ENCODE measurements around the gene GNB1L.
A peak's percentile ranks its signal among the peaks of the same experiment; 100 is the strongest.

Gene GNB1L

GRCh38 chr22:19825904-19826618 lies 28.6 kb downstream of the GNB1L start:
- H3K14ac ChIP-seq (ENCODE audit: low read length) = no peak overlapping the region
- H2AK5ac ChIP-seq (ENCODE audit: low read depth, low read length) = no peak overlapping the region
- no peak overlapping the region for H3K4ac ChIP-seq (ENCODE audit: low read length)
- no peak overlapping the region for H3K18ac ChIP-seq (ENCODE audit: low read length)
- peaks cover 0 to 4% of the 10 kb centered on the region in 2 donors for H3K9me3 ChIP-seq (replicated peaks in 1 of 2; ENCODE audit: control insufficient read depth in 2 of 2, insufficient read depth in 1 of 2, low read depth in 1 of 2, low read length in 2 of 2)
- peaks cover 0 to 2% of the 10 kb centered on the region in 2 donors for H3K36me3 ChIP-seq (replicated peaks in 1 of 2; ENCODE audit: control insufficient read depth in 2 of 2, insufficient read depth in 2 of 2, low read length in 2 of 2)
- no peak for DNase-seq (ENCODE audit: low spot score)
- no peak overlapping the region for H2BK15ac ChIP-seq (ENCODE audit: low read length)
- WGBS, 2 donors (ENCODE audit: extremely low coverage in 2 of 2, insufficient read length in 2 of 2, insufficient replicate concordance in 1 of 2) = no CpG with 5 or more reads among the region's 7 CpGs
- H3K79me1 ChIP-seq (ENCODE audit: low read depth, low read length) = peaks cover 8% of the 10 kb centered on the region
- H3K4me2 ChIP-seq (ENCODE audit: insufficient read depth, low read length, poor library complexity, severe bottlenecking) = no peak overlapping the region
- no peak overlapping the region for H2BK12ac ChIP-seq (ENCODE audit: low read length)
- H2BK120ac ChIP-seq (ENCODE audit: low read depth, low read length) = no peak overlapping the region
- no peak overlapping the region for H4K91ac ChIP-seq (ENCODE audit: low read depth, low read length, poor library complexity)
- no peak overlapping the region for H3K23ac ChIP-seq (ENCODE audit: low read depth, low read length, poor library complexity)
- peaks cover 0 to 4% of the 10 kb centered on the region in 2 donors for H3K4me1 ChIP-seq (ENCODE audit: control insufficient read depth in 2 of 2, insufficient read depth in 1 of 2, low read depth in 1 of 2, low read length in 2 of 2)
- no peak overlapping the region for H3K27ac ChIP-seq (replicated peaks; ENCODE audit: low read length)
- H3K9ac ChIP-seq (ENCODE audit: low read depth, low read length, poor library complexity) = no peak overlapping the region
- H4K8ac ChIP-seq (ENCODE audit: low read depth, low read length) = no peak overlapping the region
- no peak overlapping the region for H2BK5ac ChIP-seq (ENCODE audit: low read length)
- no peak overlapping the region for H2AFZ ChIP-seq (ENCODE audit: low read length)
- no peaks in the 10 kb centered on the region for H3K27me3 ChIP-seq (ENCODE audit: control insufficient read depth in 3 of 3, insufficient read depth in 3 of 3, low read depth in 1 of 3, low read length in 3 of 3)
- H3K4me3 ChIP-seq (ENCODE audit: low read length in 2 of 2) = no peak overlapping the region

GRCh38 chr22:19824926-19825339 lies 29.7 kb downstream of the GNB1L start:
- Histone ChIP-seq H2AFZ (ENCODE audit: low read length) (no peak overlapping the region), H4K8ac (ENCODE audit: low read depth, low read length) (no peak overlapping the region), H3K79me1 (ENCODE audit: low read depth, low read length) (peaks cover 11% of the 10 kb centered on the region), H3K27ac (replicated peaks; ENCODE audit: low read length) (no peak overlapping the region), H3K4me3 (ENCODE audit: low read length in 2 of 2) (no peak overlapping the region), H3K4me1 (ENCODE audit: control insufficient read depth in 2 of 2, insufficient read depth in 1 of 2, low read depth in 1 of 2, low read length in 2 of 2) (peaks cover 0 to 4% of the 10 kb centered on the region in 2 donors), H2BK12ac (ENCODE audit: low read length) (no peak overlapping the region), H2BK15ac (ENCODE audit: low read length) (no peak overlapping the region), H2AK5ac (ENCODE audit: low read depth, low read length) (peak overlapping the region; percentile 64), H3K18ac (ENCODE audit: low read length) (peak overlapping the region; percentile 74), H3K36me3 (replicated peaks in 1 of 2; ENCODE audit: control insufficient read depth in 2 of 2, insufficient read depth in 2 of 2, low read length in 2 of 2) (peaks cover 0 to 2% of the 10 kb centered on the region in 2 donors), H3K9me3 (replicated peaks in 1 of 2; ENCODE audit: control insufficient read depth in 2 of 2, insufficient read depth in 1 of 2, low read depth in 1 of 2, low read length in 2 of 2) (peaks cover 0 to 4% of the 10 kb centered on the region in 2 donors), H3K23ac (ENCODE audit: low read depth, low read length, poor library complexity) (peak overlapping the region; percentile 48), H3K14ac (ENCODE audit: low read length) (no peak overlapping the region), H3K9ac (ENCODE audit: low read depth, low read length, poor library complexity) (peak overlapping the region; percentile 12), H4K91ac (ENCODE audit: low read depth, low read length, poor library complexity) (peak overlapping the region; percentile 24), H2BK120ac (ENCODE audit: low read depth, low read length) (peak overlapping the region; percentile 26), H3K27me3 (ENCODE audit: control insufficient read depth in 3 of 3, insufficient read depth in 3 of 3, low read depth in 1 of 3, low read length in 3 of 3) (no peaks in the 10 kb centered on the region), H2BK5ac (ENCODE audit: low read length) (no peak overlapping the region), H3K4me2 (ENCODE audit: insufficient read depth, low read length, poor library complexity, severe bottlenecking) (no peak overlapping the region), H3K4ac (ENCODE audit: low read length) (no peak overlapping the region)
- WGBS, 2 donors (ENCODE audit: extremely low coverage in 2 of 2, insufficient read length in 2 of 2, insufficient replicate concordance in 1 of 2) = no CpG with 5 or more reads among the region's 8 CpGs
- no peak for DNase-seq (ENCODE audit: low spot score)

- peak overlapping the region; percentile 64 for H2AK5ac ChIP-seq (ENCODE audit: low read depth, low read length)
- no peak overlapping the region for H2BK5ac ChIP-seq (ENCODE audit: low read length)
- H2BK15ac ChIP-seq (ENCODE audit: low read length) = no peak overlapping the region
- no peak overlapping the region for H3K4ac ChIP-seq (ENCODE audit: low read length)
- H2BK12ac ChIP-seq (ENCODE audit: low read length) = no peak overlapping the region
- H3K36me3 ChIP-seq (replicated peaks in 1 of 2; ENCODE audit: control insufficient read depth in 2 of 2, insufficient read depth in 2 of 2, low read length in 2 of 2) = peaks cover 0 to 2% of the 10 kb centered on the region in 2 donors
- no peak for DNase-seq (ENCODE audit: low spot score)
- H4K8ac ChIP-seq (ENCODE audit: low read depth, low read length) = no peak overlapping the region
- H3K14ac ChIP-seq (ENCODE audit: low read length) = no peak overlapping the region
- no peak overlapping the region for H3K18ac ChIP-seq (ENCODE audit: low read length)
- H3K27ac ChIP-seq (replicated peaks; ENCODE audit: low read length) = no peak overlapping the region
- H4K91ac ChIP-seq (ENCODE audit: low read depth, low read length, poor library complexity) = peak overlapping the region; percentile 24
- H3K9me3 ChIP-seq (replicated peaks in 1 of 2; ENCODE audit: control insufficient read depth in 2 of 2, insufficient read depth in 1 of 2, low read depth in 1 of 2, low read length in 2 of 2) = peaks cover 0 to 4% of the 10 kb centered on the region in 2 donors
- H3K9ac ChIP-seq (ENCODE audit: low read depth, low read length, poor library complexity) = no peak overlapping the region
- peak overlapping the region; percentile 26 for H2BK120ac ChIP-seq (ENCODE audit: low read depth, low read length)
- H2AFZ ChIP-seq (ENCODE audit: low read length) = no peak overlapping the region
- H3K4me3 ChIP-seq (ENCODE audit: low read length in 2 of 2) = no peak overlapping the region
- H3K79me1 ChIP-seq (ENCODE audit: low read depth, low read length) = peaks cover 12% of the 10 kb centered on the region
- no CpG with 5 or more reads among the region's 16 CpGs for WGBS, 2 donors (ENCODE audit: extremely low coverage in 2 of 2, insufficient read length in 2 of 2, insufficient replicate concordance in 1 of 2)
- no peak overlapping the region for H3K4me2 ChIP-seq (ENCODE audit: insufficient read depth, low read length, poor library complexity, severe bottlenecking)
- H3K23ac ChIP-seq (ENCODE audit: low read depth, low read length, poor library complexity) = peak overlapping the region; percentile 48
- no peaks in the 10 kb centered on the region for H3K27me3 ChIP-seq (ENCODE audit: control insufficient read depth in 3 of 3, insufficient read depth in 3 of 3, low read depth in 1 of 3, low read length in 3 of 3)
- H3K4me1 ChIP-seq (ENCODE audit: control insufficient read depth in 2 of 2, insufficient read depth in 1 of 2, low read depth in 1 of 2, low read length in 2 of 2) = peaks cover 0 to 4% of the 10 kb centered on the region in 2 donors
These were observed 30.3 kb downstream of the GNB1L start for GRCh38 chr22:19824212-19824925.

- Histone ChIP-seq H2BK5ac (ENCODE audit: low read length) (no peak overlapping the region), H2BK12ac (ENCODE audit: low read length) (no peak overlapping the region), H2AFZ (ENCODE audit: low read length) (no peak overlapping the region), H3K4me1 (ENCODE audit: control insufficient read depth in 2 of 2, insufficient read depth in 1 of 2, low read depth in 1 of 2, low read length in 2 of 2) (peaks cover 0 to 4% of the 10 kb centered on the region in 2 donors), H4K8ac (ENCODE audit: low read depth, low read length) (no peak overlapping the region), H4K91ac (ENCODE audit: low read depth, low read length, poor library complexity) (no peak overlapping the region), H3K36me3 (replicated peaks in 1 of 2; ENCODE audit: control insufficient read depth in 2 of 2, insufficient read depth in 2 of 2, low read length in 2 of 2) (peaks cover 0 to 2% of the 10 kb centered on the region in 2 donors), H2AK5ac (ENCODE audit: low read depth, low read length) (no peak overlapping the region), H3K9ac (ENCODE audit: low read depth, low read length, poor library complexity) (peak overlapping the region; percentile 82), H3K18ac (ENCODE audit: low read length) (no peak overlapping the region), H2BK15ac (ENCODE audit: low read length) (no peak overlapping the region), H3K4ac (ENCODE audit: low read length) (no peak overlapping the region), H3K23ac (ENCODE audit: low read depth, low read length, poor library complexity) (peak overlapping the region; percentile 12), H3K9me3 (replicated peaks in 1 of 2; ENCODE audit: control insufficient read depth in 2 of 2, insufficient read depth in 1 of 2, low read depth in 1 of 2, low read length in 2 of 2) (peaks cover 0 to 4% of the 10 kb centered on the region in 2 donors), H3K79me1 (ENCODE audit: low read depth, low read length) (peaks cover 12% of the 10 kb centered on the region), H3K14ac (ENCODE audit: low read length) (peak overlapping the region; percentile 60), H3K4me2 (ENCODE audit: insufficient read depth, low read length, poor library complexity, severe bottlenecking) (no peak overlapping the region), H3K27me3 (ENCODE audit: control insufficient read depth in 3 of 3, insufficient read depth in 3 of 3, low read depth in 1 of 3, low read length in 3 of 3) (no peaks in the 10 kb centered on the region), H3K27ac (replicated peaks; ENCODE audit: low read length) (no peak overlapping the region), H3K4me3 (ENCODE audit: low read length in 2 of 2) (no peak overlapping the region), H2BK120ac (ENCODE audit: low read depth, low read length) (no peak overlapping the region)
- WGBS, 2 donors (ENCODE audit: extremely low coverage in 2 of 2, insufficient read length in 2 of 2, insufficient replicate concordance in 1 of 2) = no CpG with 5 or more reads among the region's 9 CpGs
- DNase-seq (ENCODE audit: low spot score) = no peak
These were observed 30.8 kb downstream of the GNB1L start for GRCh38 chr22:19823902-19824211.
